GM15510 (cell line): ENCODE results near the gene TCF20.

ENCODE experiments used
- POLR2A ChIP-seq: IDR thresholded peaks from 3 replicates; pipeline ENCODE4 v1.6.1; 2011; ENCODE audit warnings: borderline replicate concordance; ENCODE audit not compliant: insufficient read length; ENCODE audit errors: extremely low read depth

Gene TCF20

DNA sequence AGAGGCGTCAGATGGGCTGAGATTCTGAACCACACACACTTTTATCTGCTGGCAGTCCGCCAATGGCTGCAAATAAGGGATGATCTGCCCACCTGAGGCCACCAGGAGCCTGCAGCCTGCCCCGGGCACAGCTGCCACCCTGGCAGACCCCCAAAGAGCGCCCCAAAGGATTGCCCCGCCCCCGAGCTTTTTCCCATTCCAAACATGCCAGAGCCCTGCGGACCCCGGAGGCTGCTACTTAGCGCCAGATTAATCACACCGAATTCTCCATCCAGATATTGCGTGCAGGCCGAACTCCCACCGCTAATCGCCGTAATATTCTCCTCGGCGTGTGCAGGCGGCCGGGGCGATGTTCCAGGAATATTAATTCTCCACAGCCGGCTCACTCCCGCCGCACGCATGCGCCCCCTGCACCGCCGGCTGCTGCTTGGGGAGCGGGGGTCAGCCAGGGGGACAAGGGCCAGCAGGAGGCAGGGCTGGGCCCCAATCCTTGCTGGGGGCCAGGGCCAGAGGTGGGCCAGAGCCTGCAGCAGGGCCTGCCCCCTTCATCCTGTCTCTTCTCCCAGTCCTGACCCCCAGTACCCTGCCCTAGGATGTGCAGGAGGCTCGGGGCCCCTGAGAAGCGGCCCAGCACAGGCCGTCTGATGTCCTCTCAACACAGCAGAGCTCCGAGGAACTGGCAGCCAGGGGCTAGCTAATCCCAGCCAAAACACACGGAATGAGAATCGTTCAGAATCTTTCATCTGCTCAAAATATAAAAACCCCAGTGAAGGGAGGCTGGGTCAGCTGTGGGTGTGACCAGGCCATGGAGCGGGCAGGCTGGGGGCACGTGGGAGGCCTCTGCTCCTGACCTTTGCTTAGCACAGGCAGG is 19.5 kb upstream of the TCF20 start:
- TF ChIP-seq POLR2A: no peak

DNA sequence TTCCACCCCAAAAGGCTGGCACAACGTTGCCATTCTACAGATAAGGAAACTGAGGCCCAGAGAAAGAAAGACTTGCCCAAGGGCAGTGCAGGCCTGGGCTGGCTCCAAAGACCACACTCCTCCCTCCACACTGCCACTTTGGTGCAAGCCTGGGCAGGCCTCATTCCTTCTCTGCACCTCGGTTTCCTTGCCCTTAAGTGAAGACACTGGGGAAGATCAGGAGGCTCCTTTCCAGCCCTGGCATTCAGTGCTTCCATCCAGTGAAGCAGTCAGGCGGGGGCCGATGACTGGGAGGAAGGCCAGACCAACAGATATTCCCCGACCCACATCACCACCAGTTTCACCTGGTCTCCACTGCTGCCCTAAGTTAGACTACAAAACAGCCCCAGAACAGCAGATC is 18.3 kb upstream of the TCF20 start:
- TF ChIP-seq POLR2A: no peak

DNA sequence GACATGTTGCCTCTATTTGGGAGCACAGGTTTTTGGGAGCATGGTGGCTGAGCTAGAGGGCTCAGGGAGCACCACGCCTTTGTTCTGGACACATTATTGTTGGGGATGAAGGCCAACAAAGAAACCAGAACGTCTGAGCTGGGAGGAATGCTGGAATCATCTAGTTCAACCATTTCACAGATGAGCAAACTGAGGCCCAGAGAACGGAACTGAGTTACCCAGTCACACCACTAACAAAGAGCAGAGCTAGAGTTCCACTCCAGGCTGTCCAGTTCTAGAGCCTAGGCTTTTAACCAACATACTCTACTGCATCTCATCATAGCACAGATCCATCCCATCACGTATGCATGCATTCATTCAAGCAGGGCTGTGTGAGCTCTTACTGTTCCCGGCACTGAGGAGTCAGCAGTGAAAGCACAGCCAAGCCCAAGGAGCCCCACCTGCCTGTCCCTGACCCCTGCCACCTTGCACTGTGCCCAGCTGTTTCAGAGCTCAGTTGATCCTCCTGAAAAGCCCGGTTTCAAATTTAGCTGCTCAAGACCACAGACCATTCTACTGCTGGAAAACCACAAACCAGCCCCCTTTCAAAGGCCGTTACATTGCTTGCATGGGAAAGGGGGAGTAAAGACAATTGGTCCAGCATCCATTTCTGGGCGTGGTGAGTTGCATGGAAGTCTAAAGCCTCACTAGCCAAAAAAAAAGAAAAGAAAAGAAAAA is 16.9 kb upstream of the TCF20 start:
- no peak for TF ChIP-seq POLR2A

DNA sequence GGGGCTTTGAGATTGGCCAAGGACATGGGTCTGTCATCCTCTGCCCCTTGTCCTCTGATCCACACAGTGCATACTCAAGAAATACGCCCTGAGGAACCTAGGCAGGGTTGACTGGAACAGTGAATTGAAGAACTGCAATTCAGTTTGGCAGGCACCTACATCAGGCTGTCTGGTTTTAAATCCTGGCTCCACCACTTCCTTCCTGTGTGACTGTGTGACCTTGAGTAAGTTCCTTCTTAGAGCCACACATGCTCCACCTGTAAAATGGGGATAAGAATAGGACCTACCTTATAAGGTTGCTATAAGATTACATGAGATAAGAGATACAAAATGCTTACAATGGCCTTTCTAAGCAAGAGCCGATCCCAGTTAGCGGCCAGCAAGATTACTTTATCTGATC is 15.8 kb upstream of the TCF20 start:
- no peak for TF ChIP-seq POLR2A

DNA sequence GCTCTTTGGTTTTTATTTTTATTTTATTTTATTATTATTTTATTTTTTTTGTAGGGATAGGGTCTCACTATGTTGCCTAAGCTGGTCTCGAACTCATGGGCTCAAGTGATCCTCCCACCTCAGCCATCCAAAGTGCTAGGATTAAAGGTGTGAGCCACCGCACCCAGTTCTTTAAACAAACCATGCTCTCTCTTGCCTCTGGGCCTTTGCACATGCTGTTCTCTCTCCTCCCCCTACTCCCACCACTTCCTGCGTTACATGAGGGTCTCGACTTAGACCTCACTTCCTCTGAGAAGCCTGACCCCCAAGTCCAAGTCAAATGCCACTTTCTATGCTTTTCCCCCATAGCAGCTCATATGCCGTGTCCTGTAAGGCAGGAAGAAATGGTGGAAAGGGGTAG is 15.2 kb upstream of the TCF20 start:
- no peak for TF ChIP-seq POLR2A

DNA sequence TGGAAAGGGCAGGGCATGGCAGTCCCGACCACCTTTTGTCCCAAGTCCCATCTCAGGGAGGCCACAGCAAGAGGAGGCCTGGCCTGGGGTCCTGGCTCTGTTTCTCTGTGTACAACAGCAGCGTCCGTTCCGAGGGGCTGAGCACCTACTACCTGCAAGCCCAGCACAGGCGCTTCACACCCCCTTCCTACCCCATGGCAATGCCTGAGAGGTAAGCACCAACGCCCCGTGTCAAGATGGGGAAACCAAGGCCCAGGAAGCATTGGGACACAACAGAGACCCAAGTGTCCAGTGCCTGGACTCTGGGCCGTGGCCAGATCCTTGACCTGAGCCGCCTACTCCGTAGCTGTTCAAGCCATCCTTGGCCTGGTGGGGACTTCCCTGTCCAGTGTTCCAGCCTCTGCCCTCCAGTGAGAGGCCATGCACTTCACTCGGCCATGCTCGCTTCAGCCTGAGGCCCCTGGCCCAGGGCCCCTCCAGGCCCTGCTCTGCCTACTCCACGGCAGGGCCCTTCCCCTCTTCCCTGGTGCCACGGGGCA is 14.3 kb upstream of the TCF20 start:
- no peak for TF ChIP-seq POLR2A

DNA sequence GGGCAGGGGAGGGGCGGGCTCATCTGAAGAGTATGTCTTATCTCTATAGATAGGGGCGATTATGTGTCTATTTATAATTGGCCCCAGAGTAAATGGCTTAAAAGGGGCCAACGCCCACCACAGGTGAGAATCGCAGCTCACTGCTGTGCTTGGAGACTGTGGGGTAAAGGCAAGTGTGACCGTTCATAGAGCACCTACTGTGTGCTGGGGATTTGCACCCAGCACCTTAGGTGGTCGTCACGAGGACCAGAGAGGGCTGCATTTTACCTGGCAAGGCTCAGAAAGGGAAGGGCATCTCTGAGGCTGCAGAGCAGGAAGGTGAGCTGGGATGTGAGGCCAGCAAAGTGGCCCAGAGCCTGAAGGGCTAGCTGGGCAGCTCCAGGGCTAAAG is 13.7 kb upstream of the TCF20 start:
- no peak for TF ChIP-seq POLR2A

DNA sequence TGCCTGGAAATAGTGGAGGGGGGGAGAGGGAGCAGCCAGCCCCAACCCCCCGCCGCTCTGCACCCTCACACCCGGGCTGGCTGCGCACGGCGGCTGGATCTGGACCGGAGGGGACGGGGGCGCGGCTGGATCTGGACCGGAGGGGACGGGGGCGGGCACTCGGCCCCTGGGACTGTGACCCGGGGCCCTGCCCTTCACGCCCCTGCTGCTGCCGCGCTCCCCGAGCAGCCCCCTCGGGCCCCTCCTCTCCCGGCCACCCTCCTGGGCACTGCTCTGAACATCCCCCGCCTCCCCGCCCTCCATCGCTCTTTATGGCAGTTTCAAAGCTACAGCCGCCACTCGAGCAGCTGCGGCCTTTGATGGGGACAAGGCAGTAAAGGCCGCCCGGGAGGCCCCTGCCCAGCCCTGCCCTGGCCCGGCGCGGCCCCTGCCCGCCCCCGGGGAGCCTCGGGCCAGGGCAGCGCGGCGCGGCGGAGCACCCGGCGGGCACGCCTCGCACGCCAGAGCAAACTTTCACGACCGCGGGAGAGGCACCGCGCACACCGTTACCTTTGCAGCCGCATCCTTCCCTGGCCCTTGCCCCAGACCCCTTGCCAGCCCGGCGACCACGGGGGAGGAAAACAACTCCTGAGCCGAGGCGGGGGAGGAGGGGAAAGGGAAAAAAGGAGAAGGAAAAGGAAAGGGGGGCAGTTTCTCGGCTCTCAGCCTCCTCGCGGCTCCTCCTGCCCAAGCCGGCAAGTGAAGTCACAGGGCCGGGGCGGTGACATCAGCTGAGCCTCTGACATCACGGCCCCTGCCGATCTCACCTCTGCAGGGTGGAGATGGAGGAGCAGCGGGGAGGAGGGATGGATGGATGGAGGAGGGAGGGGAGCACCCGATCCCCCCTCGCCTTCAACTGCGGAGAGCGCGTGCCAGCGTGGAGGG is 13.1 kb upstream of the TCF20 start:
- TF ChIP-seq POLR2A: no peak

DNA sequence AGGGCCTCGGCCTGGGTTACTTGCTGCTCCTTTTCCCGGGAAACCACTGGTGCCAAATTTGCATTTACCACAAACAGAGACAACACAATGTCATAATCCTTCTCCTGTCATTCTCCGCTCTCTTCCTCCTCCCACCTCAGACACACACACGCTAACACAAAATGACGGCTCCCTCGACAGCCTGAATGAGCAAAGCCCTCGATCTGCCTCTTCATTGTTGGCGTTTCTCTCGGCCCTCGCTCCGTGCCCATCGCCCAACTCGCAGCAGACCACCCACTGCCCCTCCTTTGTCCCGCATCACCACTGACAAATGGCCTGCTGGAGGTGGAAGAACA is 12.5 kb upstream of the TCF20 start:
- no peak for TF ChIP-seq POLR2A

DNA sequence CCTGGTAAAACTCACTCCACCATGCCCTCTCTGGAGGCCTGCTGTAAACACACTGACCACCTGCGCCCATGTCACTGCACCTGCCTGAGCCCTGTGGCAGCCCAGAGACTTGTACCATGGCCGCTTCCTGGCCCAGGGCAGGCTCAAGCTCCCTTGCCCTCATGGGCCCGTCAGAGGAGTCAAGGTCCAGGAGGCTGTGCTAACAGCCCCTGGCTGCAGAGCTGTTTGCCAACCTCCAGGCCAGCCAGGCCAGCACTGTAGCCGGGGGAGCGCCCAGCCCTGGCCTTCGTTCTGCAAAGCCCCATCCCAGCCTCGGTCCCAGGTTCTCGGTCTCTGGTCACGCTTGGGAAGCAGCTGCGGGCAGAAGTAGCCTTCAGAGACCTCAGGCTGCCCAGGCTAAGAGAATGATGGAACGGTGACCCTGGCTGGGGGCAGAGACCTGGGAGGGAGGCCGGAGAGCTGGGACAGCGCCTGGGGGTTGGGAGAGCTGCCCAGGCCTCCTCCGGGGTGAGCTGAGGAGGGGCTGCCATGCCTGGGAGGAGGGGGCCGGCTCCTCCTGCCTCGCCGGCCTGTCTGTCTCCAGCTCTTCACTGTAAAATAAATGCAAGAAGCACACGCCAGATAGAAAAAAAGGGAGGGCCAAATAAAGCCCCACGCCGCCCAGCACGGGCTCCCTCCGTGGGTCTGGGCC is 11.9 kb upstream of the TCF20 start:
- TF ChIP-seq POLR2A: no peak

DNA sequence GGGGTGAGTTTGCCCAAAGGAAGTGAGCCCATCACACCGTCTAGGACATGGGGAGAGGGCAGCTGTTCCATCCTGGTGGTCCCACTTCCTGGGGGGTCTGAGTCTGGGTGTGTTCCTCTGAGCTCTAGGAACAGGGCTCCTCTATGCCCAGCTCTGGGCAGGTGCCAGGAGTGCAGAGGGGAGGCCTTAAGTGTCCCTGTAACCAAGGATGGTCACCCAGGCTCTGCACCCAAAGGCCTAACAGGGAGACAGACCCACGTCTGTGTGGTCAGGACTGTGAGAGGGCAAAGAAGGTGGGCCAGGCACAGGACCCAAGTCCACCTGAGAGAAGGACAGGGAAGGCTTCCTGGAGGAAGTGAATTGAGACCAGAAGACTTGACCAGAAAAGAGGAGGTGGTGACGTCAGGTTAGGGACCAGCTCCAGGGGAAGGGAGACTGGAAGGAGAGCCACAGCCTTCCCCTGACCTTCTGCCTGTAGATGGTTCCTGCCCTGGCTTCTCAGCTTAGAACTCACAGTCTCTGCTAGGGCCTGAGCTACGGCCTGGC is 11.3 kb upstream of the TCF20 start:
- no peak for TF ChIP-seq POLR2A

DNA sequence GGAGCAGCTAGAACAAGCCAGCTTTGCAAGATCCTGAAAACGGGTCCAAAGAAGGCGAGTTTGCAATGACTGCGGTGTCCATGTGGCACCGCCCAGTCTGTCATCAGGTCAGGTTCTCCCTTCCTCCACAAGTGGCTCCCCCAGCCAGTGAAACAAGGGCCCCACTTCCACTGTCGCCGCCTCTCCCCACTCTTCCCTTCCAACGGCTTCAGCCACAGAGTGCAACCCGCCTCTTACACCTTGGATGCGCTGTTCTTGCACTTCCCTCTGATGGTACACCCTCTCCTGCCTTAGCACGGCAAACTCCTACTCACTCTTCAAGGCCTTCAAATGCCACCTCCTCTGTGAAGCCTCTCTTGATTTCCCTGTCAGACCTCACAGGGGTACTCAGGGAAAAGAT is 10.8 kb upstream of the TCF20 start:
- TF ChIP-seq POLR2A: no peak

DNA sequence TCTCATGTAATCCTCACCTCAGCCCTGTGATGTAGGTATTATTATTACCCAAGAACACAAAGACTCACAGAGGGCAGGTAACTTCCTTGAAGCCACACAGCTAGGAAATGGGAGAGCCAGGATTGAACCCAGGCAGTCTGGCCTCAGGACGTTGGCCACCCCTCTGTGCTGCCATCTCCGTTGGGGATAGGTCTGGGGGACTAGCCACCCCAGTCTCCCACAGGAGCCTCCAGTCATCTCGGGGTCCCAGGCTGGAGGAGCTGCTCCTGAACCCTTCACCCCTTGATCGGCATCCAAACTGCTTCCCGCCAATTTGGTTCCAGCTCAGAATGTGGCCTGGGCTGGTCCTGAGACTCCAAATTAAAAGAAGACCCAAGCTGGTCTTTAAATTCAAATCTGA is 10.4 kb upstream of the TCF20 start:
- no peak for TF ChIP-seq POLR2A

DNA sequence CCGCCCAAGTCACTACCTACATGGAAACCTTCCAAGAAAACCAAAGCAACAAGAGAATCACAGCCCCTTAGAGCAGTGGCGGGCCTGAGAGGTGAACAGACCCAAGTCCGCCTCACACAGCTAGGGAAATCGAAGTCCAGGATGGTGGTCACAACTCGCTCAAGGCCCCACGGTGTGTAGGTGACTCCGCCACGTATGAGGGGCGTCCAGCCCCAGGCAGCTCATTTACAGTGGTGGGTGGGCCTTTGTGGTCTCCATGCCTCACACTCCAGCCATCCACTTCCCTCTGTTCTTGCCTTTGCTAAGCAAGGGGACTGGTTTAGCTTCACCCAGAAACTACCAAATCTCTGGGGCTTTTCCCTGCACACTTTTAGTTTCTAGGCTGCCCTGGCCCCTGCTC is 9.7 kb upstream of the TCF20 start:
- no peak for TF ChIP-seq POLR2A
